Umbilical cord (tissue), 2 donors: ENCODE results near the gene KIDINS220. TPM values are rescaled to one million over a fixed set of nuclear protein-coding genes. Genes with fewer than 3 reads are reported as not detected.

Experiments used
- DNase-seq: peaks from one replicate; pipeline ENCODE4 v3.0.0-alpha.2; 2015; ENCODE audit warnings: low spot score
- total RNA-seq: library from RNA; depleted of rRNA; stranded (reverse); fragments of >200 nt; gene quantifications from one replicate; pipeline ENCODE4 v1.2.3, GENCODE V29; 2014; ENCODE audit warnings: low replicate concordance; ENCODE audit not compliant: insufficient read depth

Gene KIDINS220
- total RNA-seq, 1 donor from 2014 or later = 97.5 TPM

DNA sequence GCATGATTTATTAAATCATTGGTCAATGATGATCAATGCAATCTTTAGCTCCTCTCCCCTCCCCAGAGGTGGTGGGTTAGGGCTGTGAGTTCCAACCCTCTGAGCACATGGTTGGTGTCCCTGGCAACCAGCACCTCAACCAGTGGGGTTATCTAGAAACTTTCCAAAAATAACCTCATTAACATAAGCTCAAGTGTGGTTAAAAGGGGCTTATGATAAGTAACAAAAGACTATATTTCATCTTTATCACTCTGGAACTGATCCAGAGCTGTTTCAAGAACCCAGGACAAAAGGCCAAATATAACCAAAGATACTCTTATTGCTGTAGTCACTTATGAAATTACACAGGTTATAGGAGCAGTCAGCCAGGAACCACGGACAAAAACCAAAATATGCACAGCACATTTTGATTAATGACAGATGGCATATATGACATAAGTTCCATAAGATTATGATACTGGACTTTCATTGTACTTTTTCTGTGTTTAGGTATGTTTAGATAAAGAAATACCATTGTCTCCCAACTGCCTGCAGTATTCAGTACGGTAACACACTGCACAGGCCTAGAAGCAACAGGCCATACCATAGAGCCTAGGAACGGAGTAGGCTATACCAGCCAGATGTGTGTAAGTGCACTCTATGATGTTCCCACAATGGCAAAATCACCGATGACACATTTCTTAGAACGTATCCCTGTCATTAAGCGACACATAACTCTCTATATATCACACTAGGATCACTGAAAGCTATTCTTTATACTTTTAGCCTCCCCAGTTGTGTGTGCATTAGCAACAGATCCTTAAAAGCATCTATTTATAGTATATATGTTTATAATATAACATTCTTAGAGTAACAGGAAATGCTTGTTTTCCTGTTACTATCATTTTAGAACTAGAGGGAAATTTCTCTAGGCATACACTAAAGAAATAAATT lies 31.9 kb downstream of the KIDINS220 start:
- DNase-seq = no peak

DNA sequence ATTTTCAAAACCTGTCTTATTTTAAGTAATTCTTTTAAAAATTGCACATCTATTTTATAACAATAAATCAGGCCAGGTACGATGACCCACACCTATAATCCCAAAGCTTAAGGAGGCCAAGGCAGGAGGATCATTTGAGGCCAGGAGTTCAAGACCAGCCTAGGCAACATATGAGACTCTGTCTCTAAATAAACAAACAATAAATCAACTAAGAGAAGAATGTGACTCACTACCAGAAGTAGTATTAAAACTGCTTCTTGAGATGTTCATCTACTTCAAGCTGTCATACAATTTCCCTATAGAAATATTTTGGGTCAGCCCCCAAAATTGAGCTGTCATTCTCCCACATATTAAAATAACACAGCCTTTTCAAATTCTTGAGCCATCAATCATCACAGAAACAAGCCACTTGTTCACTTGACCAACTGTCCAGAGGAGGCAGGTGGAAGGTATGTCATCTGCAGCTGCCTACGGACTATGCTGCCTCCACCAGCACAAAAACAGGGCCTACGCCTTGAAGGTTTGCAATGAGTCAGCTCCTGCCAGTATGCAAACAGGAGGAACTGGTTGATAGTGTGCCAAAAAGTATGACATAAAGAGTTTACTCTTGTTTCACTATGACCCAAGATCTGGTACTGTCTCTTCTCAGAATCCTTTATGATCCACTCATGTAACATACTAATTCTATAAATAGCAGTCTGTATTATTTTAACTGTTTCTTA lies 33.6 kb downstream of the KIDINS220 start:
- DNase-seq = peak; percentile 45

DNA sequence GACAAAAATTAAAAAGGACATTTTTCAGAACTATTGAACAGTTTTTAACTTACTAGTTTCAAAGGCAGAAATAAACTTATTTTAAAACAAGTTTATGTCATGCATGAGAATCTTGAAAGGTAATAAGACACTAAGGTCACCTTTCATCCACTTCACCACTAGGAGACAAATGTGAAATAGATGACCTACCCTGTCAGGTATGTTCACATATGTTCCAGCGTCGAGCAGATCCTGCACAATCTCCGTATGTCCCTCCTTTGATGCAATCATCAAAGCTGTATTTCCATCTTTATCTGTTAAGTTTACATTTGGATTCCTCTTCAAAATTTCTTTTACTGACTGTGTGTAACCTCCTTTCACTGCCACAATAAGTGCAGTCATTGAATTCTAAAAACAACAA lies 34.7 kb downstream of the KIDINS220 start:
- no peak for DNase-seq

DNA sequence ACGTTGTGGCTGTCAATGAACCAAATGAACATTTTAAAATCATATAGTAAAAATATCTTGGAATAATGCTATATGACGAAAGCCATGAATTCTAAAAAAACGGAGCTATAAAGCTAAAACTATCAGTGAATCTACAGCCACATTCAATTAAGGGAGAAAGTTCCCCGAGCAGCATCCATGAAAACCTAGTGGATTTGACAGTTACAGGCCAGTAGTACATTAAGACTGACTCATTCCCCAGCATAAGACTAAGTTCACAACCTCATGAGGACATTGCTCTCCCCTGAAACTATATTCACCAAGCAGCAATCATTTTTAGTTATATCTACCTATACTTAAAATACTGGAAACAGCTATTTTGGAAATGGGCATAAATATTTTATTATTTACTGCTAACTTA lies 36.6 kb downstream of the KIDINS220 start:
- no peak for DNase-seq

DNA sequence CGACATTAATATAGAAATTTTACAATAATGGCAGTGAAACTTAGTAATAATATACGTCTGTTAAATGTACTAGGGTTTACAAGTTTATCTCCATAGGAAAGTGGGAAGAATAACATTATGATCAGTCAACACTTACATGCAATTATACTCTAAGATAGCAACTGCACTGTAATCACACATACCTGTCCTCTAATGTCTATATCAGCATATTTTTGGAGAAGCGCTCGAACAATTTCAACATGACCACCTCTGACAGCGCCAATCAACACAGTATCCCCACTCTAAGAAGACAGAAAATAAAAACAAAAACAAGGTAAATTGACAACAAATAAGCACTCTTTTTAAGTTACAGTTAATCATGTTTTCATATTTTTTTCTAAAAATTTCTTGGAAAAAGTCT lies 37.2 kb downstream of the KIDINS220 start:
- DNase-seq = no peak

DNA sequence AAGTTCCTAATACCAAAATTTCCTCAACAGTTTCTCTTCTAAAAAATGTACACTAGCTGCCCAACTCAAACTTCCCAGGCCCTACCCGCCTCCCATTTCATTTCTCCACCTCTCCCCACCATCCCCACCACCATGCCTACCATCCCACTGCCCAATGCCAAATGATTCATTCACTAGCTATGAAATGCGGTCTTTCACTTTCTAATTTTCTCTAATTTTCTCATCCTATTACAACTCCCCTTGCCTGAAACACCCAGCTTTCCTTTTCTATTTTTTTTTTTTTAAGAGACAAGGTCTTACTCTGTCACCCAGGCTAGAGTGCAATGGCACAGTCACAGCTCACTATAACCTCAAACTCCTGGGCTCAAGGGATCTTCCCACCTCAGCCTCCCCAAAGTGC lies 38.4 kb downstream of the KIDINS220 start:
- no peak for DNase-seq

DNA sequence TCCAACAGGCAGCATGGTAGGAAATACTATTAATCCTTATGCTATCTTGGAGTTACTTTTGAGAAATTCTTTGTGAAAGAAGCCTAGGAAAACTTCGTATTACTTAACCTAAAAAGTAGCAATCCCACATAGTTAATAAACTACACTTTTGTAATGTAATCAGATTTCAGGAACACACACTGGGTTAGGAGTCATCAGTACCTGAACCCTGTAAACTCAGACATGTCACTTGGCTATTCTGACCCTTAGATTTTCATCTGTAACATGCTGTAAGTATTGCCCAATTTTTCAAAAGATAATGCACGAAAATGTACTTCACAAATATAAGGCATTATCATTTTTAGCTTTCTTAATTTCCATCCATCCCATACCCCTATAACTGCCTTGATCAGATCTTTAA lies 39.0 kb downstream of the KIDINS220 start:
- no peak for DNase-seq

DNA sequence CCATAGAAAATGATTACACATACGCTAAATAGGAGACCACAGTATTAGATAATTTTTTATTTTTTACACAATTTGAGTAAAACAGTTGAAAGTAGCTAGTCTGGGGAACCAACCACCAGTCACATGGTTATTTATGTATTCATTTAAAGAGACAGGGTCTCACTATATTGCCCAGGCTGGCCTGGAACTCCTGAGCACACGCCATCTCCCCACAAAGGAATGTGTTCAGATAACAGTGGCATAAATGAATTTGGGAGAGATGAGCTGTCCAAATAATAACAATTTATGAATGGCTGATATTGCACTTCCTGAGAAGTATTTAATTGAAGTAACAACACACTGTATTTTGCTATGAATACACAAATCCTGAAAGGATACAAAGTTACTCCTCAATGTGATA lies 39.7 kb downstream of the KIDINS220 start:
- no peak for DNase-seq

DNA sequence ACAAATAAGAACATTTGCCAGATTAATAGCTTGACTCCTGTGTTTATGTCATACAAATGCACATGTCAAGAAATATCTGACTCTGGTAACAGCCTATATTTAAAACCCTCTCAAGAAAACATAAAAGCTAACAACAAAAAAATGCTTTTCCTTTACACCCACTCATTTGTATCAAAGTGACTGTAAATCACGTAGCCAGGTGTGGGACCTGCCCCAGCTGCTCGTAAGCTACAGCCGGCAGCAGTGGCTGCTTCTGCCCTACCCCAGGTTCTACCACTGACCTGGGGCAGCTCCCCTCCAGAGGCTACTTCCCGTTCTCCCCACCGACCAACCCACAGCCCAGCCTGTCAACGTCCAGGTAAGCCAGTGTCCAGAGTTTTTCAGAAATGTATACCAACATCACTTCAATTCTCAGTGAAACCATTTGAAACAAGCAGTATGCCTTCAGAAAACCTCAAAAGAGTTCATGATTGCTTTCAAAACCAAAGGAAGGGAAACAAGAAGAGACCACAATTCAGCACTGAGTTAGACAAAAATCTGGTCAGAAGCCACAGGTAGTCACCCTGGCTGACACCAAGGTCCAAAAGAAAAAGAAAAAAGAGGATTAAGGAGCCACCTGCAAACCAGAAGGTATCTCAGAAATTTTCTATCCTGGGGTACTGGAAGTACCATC lies 40.4 kb downstream of the KIDINS220 start:
- no peak for DNase-seq

DNA sequence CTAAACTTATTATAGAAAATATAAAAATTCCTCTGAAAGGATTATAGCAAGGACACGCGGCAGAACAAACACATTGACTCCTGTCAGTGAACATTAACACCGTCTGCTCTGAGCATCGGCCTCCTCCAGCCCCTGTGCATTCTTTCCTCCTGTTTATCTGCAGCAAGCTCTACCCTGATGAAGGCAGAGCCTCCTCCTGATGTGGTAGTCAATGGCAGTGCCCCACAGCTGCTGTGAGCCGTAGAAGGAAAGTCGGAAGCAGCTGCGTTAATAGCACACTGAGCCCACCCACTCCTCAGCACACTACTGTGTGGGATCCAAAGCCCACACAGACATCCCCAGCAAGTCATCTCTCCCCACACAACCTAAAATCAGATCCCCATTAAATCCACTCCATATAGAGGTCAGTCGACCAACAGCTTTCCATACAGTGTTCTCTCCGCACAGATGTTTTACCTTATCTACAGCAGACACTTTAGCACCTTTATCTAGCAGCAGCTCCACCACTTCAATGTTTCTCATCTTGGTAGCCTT lies 41.0 kb downstream of the KIDINS220 start:
- DNase-seq = no peak

DNA sequence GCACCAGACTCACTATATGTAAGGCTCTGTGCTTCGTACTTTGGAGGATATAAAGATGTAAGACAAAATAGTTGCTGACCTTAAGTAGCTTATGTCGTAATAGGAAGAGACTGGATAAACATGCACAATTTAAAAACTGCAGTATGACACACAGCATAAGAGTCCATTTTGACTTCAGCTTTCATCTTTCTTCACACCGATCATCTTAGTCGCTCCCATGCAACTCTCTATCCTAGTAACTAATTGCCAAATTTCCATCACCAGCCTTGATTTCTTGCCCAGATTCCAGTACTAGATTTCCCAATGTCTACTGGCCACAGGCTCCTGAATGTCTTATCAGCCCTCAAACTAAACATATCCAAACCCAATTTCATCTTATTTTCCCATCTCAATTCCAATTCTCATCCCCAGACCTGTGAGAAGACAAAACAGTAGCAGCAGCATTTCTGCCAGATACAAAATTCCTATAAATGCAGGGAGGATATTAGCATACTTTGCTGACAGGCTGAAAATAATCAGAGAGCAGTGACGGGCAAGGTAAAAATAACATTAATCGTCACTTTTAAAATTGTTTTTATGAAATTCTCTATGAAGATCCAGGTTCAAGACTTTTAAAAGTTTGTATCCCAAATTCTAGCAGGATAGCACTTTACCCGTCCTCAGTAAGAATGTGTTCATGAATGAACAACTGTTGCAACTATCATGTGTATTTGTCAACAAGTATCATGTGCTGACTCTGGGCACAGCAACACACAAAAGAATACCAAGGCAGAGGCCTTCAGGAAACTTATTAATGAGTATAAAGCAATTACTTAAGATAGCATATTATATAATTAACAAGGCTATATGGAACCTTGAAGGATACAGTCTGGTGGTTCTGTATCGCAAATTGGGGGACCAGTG lies 42.2 kb downstream of the KIDINS220 start:
- no peak for DNase-seq

DNA sequence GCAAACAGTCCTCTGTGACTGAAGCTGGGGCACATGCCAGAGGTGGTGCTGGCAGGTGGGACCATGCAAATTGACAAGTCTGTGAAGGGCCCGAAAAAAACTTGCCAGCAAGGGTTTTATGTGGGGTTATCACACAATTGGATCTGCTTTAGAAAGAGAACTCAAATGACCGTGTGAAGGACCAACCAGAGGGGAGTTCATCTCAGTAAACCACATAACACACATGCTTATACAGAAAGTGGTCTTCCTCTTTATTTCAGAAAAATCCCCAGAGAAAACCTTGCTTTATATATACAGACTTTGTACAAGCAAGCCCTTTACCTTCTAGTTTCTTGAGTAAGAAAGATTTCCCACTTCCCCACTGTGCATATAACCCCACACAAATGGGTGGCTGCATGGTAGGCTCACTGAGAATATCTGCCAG lies 46.7 kb downstream of the KIDINS220 start:
- DNase-seq = no peak

DNA sequence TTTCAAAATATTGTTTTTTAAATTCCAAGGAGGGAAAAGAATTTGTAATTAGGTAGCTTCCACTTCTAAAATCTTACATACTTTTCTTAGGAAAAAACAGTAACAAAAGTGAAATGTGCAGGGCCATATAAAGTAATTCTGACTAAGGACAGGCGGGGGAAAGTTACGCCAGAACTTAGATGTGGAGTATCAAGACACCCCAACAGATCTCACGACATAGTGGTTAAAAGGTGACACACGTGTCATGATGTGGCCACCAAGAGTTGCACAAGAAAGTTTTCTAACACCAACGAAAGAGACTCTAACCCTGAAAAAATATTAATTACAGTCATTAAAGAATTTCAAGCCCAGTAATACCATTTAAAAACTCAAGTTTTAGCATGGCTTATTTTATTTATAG lies 51.0 kb downstream of the KIDINS220 start:
- DNase-seq = no peak

DNA sequence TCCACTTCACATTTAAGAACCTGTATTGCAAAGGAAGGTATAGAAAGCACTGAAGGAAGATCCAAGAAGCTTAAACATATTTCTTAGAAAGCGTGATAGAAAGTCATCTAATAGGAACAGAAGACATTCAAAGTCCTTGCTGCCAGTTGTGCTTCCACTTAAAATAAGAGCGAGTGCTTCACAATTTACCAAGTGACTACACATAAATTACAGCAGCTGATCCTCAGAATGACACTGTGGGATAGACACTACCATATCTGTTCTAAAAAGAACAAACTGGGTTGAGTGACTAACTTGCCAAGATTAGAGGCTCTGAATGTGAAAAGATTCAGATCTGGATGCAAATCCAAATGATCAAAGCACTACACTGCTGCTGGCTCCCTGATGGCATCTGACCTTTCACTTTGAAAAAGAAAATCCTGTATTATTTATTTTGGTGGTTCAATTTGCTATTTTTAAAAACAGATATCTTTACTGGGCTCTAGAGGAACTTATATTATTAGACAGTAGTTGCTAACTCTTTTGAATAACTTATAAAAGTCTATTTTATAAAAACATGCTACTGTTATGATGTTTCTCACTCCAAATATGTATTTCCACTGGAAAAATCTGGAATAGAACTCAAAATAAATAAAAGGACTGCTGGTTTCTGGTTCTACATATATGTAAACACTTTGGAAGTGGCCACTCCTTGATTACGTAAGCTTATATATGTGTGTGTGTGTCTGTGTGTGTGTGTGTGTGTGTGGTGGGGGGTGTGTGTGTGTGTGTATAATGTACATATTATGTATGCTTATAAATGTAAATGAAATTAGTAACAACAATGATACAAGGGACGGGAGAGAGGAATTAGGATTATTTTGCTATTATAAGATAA lies 57.4 kb downstream of the KIDINS220 start:
- DNase-seq = no peak

DNA sequence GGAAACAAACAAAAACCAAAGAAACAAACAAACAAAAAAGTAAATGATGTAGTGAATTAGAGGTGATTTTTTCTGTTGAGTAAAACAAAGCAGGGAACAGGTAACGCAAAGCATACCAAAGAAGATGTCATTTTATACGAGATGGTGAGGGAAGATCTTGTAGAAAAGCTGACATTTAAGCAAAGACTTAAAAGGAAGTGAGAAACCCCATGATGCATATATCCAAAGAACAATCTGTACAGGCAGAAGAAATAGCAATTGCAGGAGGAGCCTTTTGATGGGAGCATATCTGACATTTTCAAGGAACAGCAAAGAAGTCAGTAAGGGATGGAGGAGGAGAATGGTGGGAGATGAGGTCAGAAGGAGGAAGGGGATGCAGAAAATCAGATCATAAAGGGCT lies 63.0 kb downstream of the KIDINS220 start:
- no peak for DNase-seq

DNA sequence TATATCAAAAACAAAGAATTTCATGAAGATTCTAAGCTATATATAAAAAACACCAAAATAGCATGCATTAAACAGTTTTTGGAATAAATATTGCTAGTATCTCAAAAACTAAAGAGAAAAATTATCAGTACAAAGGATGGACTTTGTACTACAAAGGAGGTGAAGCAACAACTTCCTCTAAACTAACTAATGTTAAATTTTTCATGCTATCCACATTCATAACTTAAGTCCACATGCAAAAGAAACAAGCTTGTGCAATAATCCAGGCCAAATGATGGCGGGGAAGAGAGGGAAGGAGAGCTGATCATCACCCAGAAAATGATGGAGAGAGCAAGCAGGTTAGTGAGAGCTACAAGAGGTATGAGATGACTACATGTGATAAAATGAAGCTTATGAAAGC lies 70.1 kb downstream of the KIDINS220 start:
- no peak for DNase-seq

DNA sequence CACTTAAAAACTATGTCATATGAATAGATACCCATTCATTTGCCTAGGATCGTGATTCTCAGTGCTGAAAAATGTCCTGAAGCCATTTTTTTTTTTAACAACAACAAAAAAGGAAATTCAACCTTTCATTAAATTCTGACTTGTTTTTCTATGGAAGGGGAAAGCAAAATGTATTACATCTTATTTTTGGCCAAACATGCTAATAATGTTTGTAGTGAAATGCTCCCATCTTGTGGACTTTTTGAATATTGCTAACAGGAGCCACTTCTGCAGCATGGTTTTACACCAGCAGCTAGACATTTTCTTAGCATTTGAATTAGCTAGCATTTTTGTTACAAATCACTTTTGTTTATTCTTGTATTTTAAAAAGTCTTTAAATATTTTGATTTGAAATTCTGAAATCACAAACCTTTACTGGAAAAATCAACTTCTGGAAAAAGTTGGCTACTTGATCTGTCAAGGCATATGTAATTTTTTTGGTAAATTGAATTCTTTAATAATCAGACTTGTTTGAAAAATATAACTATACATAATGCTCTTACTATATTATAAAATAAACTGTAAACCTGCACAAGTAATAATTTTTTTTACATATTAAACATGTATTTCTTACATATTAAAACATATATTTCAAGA lies 75.8 kb downstream of the KIDINS220 start:
- peak; percentile 66 for DNase-seq

DNA sequence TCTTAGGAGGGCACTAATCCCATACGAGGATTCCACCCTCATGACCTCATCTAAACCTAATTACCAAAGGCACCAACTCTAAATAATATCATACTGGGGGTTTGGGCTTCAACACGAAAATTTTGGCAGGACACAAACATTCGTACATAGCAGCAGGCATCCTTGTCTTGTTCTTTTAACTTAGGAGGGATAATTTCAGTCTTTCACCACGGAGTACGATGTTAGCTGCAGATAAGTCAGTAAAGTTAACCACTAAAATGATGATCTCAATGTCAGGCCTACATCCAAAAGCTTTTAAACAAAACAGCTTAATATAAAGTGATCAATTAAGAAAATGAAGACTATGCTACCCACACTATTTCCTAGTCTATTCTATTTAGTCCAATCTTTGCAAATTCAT lies 80.7 kb downstream of the KIDINS220 start:
- DNase-seq = no peak

DNA sequence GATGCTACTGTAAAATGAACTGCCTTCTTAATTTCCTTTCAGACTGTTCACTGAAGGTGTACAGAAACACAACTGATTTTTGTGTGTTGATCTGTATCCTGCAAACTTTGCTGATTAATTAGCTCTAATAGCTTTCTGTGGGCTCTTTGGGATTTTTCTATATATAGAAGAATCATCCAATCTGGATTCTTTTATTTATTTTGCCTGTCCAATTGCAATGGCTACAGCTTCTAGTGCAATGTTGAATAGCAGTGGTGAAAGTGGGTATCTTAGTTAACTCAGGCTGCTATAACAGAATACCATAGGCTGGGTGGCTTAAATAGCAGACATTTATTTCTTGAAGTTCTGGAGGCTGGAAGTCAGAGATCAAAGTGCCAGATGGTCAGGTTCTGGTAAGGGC lies 81.2 kb downstream of the KIDINS220 start:
- no peak for DNase-seq
